SH-SY5Y (cell line): ENCODE measurements around the gene DENND6B.

Source experiments
- GATA2 ChIP-seq: IDR thresholded peaks from 2 replicates; pipeline ENCODE4 v1.6.1; 2011; ENCODE audit warnings: mild to moderate bottlenecking, low read depth, low read length
- GATA3 ChIP-seq: IDR thresholded peaks from 2 replicates; pipeline ENCODE4 v1.6.1; 2011; ENCODE audit warnings: low read depth, mild to moderate bottlenecking, low read length, moderate library complexity

DNA sequence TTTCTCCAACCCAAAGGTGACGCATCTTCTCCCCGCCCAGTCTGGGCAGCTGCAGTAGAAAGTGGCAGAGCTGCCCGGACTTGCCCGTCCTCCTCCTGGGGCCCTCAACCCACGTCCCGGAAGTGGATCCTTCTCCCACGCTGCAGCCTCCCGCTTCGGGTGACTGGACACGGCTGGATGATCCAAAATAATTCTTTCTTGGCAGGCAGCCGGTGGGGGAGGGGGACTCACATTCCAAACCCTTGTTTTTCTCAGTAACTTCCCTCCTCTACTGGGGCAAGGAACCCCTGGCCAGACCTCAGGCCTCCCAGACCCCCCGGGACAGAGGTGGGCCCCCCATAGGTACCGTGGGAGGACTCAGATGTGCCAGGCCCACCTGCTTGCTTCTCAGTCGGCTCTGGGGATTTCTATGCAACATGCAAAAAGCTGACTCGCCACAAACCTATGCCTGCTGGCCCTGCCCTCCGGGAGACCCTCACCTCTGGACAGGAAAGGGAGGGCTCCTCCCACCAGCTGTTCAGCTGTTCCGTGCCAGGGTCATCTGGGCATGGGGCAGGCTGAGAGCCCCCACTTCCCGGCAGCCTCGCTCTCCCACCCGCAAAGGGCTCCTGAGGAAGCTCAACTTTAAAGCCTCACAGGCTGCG, 20.8 kb downstream of the DENND6B start:
- TF ChIP-seq GATA2: no peak
- no peak for TF ChIP-seq GATA3
